IMR-90 (cell line): Measurements from ENCODE around the gene ANAPC5. TPM values are rescaled to one million over a fixed set of nuclear protein-coding genes. Genes with fewer than 3 reads are reported as not detected.

Experiments
- ATAC-seq: fragments of 200-7000 bp; cut with Tn5 transposase; 2 replicates; pipeline ENCODE4 v1.9.1; 2020; ENCODE audit warnings: low read depth, mild to moderate bottlenecking, moderate library complexity
- BruUV-seq: library from RNA; stranded (reverse); fragments of 400-500 nt; replicated peaks from 2 replicates; lab custom pipeline; 2021; lab: Mats Ljungman, UMichigan
- CTCF ChIA-PET: fragments of 300-600 bp; formaldehyde crosslinking; extraction: SDS; loops from one replicate; lab custom pipeline; 2021; ENCODE audit warnings: antibody characterized with exemption; lab: Yijun Ruan, JAX
- POLR2A ChIA-PET: fragments of 300-600 bp; sonication (Branson Sonifier 250); formaldehyde crosslinking; loops from one replicate; lab custom pipeline; 2022; ENCODE audit warnings: antibody characterized with exemption; ENCODE audit not compliant: unreplicated experiment; lab: Charles Lee
- DNase-seq: peaks from one replicate; pipeline ENCODE4 v3.0.0; 2013
- H2AFZ ChIP-seq: replicated peaks from 2 replicates; pipeline ENCODE3; 2013; ENCODE audit warnings: low read length, mild to moderate bottlenecking; ENCODE audit not compliant: poor library complexity
- H2AK5ac ChIP-seq: 2 replicates; pipeline ENCODE4 v1.6.1; 2013; ENCODE audit warnings: low read depth, low read length, inconsistent platforms
- H2AK9ac ChIP-seq: replicated peaks from 2 replicates; pipeline ENCODE3; 2013; ENCODE audit warnings: mild to moderate bottlenecking, low read depth, low read length, moderate library complexity; ENCODE audit not compliant: poor library complexity
- H2BK120ac ChIP-seq: 2 replicates; pipeline ENCODE4 v1.6.1; 2013; ENCODE audit warnings: low read depth, low read length, inconsistent platforms
- H2BK15ac ChIP-seq: 3 replicates; pipeline ENCODE4 v1.6.1; 2013; ENCODE audit warnings: low read depth, low read length, inconsistent platforms
- H2BK20ac ChIP-seq: 2 replicates; pipeline ENCODE4 v1.6.1; 2013; ENCODE audit warnings: low read depth, mild to moderate bottlenecking, inconsistent platforms, low read length, moderate library complexity
- H2BK5ac ChIP-seq: 2 replicates; pipeline ENCODE4 v1.6.1; 2013; ENCODE audit warnings: mild to moderate bottlenecking, low read depth, low read length, inconsistent platforms; ENCODE audit not compliant: poor library complexity, severe bottlenecking
- H3K14ac ChIP-seq: replicated peaks from 2 replicates; pipeline ENCODE4 v1.6.1; 2013; ENCODE audit warnings: low read depth, low read length, inconsistent platforms
- H3K18ac ChIP-seq: 2 replicates; pipeline ENCODE4 v1.6.1; 2013; ENCODE audit warnings: low read depth, low read length, control low read depth
- H3K23ac ChIP-seq: 2 replicates; pipeline ENCODE4 v1.6.1; 2013; ENCODE audit warnings: low read depth, low read length, inconsistent platforms
- H3K27ac ChIP-seq: 2 replicates; pipeline ENCODE4 v1.5.1; 2013; ENCODE audit warnings: mild to moderate bottlenecking, control low read depth, low read length; ENCODE audit not compliant: insufficient read depth
- H3K27me3 ChIP-seq: 2 replicates; pipeline ENCODE4 v1.6.1; 2013; ENCODE audit warnings: low read length; ENCODE audit not compliant: control insufficient read depth, insufficient read depth
- H3K36me3 ChIP-seq: 2 replicates; pipeline ENCODE4 v1.6.1; 2013; ENCODE audit warnings: low read length, mixed read lengths; ENCODE audit not compliant: control insufficient read depth, insufficient read depth
- H3K4ac ChIP-seq: 2 replicates; pipeline ENCODE4 v1.6.1; 2013; ENCODE audit warnings: low read depth, low read length, inconsistent platforms
- H3K4me1 ChIP-seq: 2 replicates; pipeline ENCODE4 v1.6.1; 2013; ENCODE audit warnings: low read length, mixed read lengths; ENCODE audit not compliant: control insufficient read depth, insufficient read depth
- H3K4me2 ChIP-seq: 2 replicates; pipeline ENCODE4 v1.6.1; 2013; ENCODE audit warnings: low read depth, mild to moderate bottlenecking, control low read depth, low read length, moderate library complexity
- H3K4me3 ChIP-seq: 2 replicates; pipeline ENCODE4 v1.5.1; 2013; ENCODE audit warnings: low read depth, mild to moderate bottlenecking, control low read depth, low read length, moderate library complexity; ENCODE audit not compliant: insufficient read depth
- H3K56ac ChIP-seq: 2 replicates; pipeline ENCODE4 v1.6.1; 2013; ENCODE audit warnings: low read length, inconsistent platforms; ENCODE audit not compliant: insufficient read depth; ENCODE audit errors: extremely low read depth
- H3K79me1 ChIP-seq, 2 experiments: 2 replicates each; pipeline ENCODE4 v1.6.1; 2013; ENCODE audit warnings: low read length in 2 of 2, inconsistent platforms in 1 of 2, low read depth in 1 of 2
- H3K9ac ChIP-seq: 2 replicates; pipeline ENCODE4 v1.6.1; 2013; ENCODE audit warnings: low read depth, low read length, control low read depth
- H3K9me1 ChIP-seq: 2 replicates; pipeline ENCODE4 v1.6.1; 2013; ENCODE audit warnings: low read length, inconsistent platforms; ENCODE audit not compliant: insufficient read depth
- H3K9me3 ChIP-seq: 2 replicates; pipeline ENCODE4 v1.6.1; 2013; ENCODE audit warnings: low read length; ENCODE audit not compliant: control insufficient read depth, insufficient read depth
- H4K20me1 ChIP-seq: 2 replicates; pipeline ENCODE4 v1.6.1; 2013; ENCODE audit warnings: low read length, inconsistent platforms; ENCODE audit not compliant: insufficient read depth
- H4K5ac ChIP-seq: 2 replicates; pipeline ENCODE4 v1.6.1; 2013; ENCODE audit warnings: mild to moderate bottlenecking, low read depth, low read length, control low read depth
- H4K8ac ChIP-seq, 2 experiments: 2 replicates each; pipeline ENCODE4 v1.6.1; 2013; ENCODE audit warnings: low read depth in 2 of 2, low read length in 2 of 2, control low read depth in 1 of 2, inconsistent platforms in 1 of 2
- H4K91ac ChIP-seq: 2 replicates; pipeline ENCODE4 v1.6.1; 2013; ENCODE audit warnings: low read depth, low read length, inconsistent platforms; ENCODE audit not compliant: insufficient read depth
- BHLHE40 ChIP-seq: fragments of 150-350 bp; IDR thresholded peaks from 2 replicates; pipeline ENCODE4 v1.6.1; 2016; ENCODE audit warnings: mild to moderate bottlenecking, low read depth, low read length
- MAZ ChIP-seq: IDR thresholded peaks from 2 replicates; pipeline ENCODE4 v1.6.1; 2012; ENCODE audit warnings: low read depth, mild to moderate bottlenecking, low read length, improper control_type of control experiment, moderate library complexity, borderline replicate concordance
- NFE2L2 ChIP-seq: fragments of 150-350 bp; IDR thresholded peaks from 2 replicates; pipeline ENCODE4 v1.6.1; 2016; ENCODE audit warnings: low read depth, mild to moderate bottlenecking, low read length
- WGBS, 2 experiments: methylation state at CpG; one replicate each; pipeline versions ENCODE4 v1.1.5 to v1.1.7; 2013; ENCODE audit warnings: missing lambda C conversion rate in 2 of 2; ENCODE audit not compliant: insufficient read length in 1 of 2; ENCODE audit errors: extremely low coverage in 2 of 2; 5-methylcytosine and 5-hydroxymethylcytosine counted together
- dilution Hi-C: fragments of 300-500 bp; cut with HindIII; formaldehyde crosslinking; loops from one replicate; pipeline ENCODE4 v1.14.3; 2018; ENCODE audit warnings: low sequenced_read_pairs; ENCODE audit not compliant: unreplicated experiment
- in situ Hi-C: fragments of 300-500 bp; cut with MboI; formaldehyde crosslinking; loops from 3 replicates; pipeline ENCODE4 v1.14.3; 2019; ENCODE audit warnings: low sequenced_read_pairs, inconsistent platforms, mixed read lengths
- intact Hi-C: fragments of 100-400 bp; cut with micrococcal nuclease; formaldehyde crosslinking; loops from 2 replicates; pipeline ENCODE4 v1.10.0; 2022
- polyA plus RNA-seq, 3 experiments: library from polyadenylated mRNA; depleted of rRNA; stranded (reverse); fragments of >200 nt; gene quantifications; 2 replicates each; pipeline ENCODE4 v1.2.3, GENCODE V29; 2012; ENCODE audit warnings: low replicate concordance in 1 of 3
- total RNA-seq: library from RNA; depleted of rRNA; stranded (reverse); fragments of >200 nt; gene quantifications from 2 replicates; pipeline ENCODE4 v1.2.3, GENCODE V29; 2012
- TF ChIP-seq, protein P1 (sequence below): conservative IDR thresholded peaks from 2 replicates; pipeline ENCODE4 v1.5.1; 2012; ENCODE audit warnings: mild to moderate bottlenecking, low read depth, low read length, improper control_type of control experiment
- TF ChIP-seq, protein P2 (sequence below): fragments of 150-350 bp; IDR thresholded peaks from 2 replicates; pipeline ENCODE4 v1.6.1; 2016; ENCODE audit warnings: low read depth, mild to moderate bottlenecking, low read length, moderate library complexity, borderline replicate concordance
- TF ChIP-seq, protein P3 (sequence below): fragments of 150-350 bp; IDR thresholded peaks from 2 replicates; pipeline ENCODE4 v1.6.1; 2017; ENCODE audit warnings: mild to moderate bottlenecking, antibody characterized with exemption, low read length, low read depth

The ANAPC5 gene
- total and polyA plus RNA-seq, 2 of the 4 experiments (the other 2 are of a cell fraction), result 157 to 211 TPM

DNA sequence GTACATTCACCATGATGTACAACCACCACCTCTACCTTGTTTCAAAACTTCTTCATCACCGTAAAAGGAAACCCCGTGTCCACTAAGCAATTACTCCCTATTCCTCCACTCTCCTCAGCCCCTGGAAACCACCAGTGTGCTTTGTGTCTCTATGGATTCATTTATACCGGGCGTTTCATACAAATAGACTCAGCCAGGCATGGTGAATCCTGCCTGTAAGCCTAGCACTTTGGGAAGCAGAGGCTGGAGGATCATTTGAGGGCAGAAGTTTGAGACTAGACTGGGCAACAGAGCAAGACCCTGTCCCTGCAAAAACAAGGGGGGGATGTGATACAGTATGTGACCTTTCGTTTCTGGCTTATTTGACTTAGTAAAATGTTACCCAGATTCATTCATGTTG, 26.5 kb upstream of the ANAPC5 start:
- Histone ChIP-seq H2BK15ac (no peak overlapping the region; the same call in 2 of the 3 replicates), H4K20me1 (no peaks in the 10 kb centered on the region), H3K9me3 (no peaks in the 10 kb centered on the region), H3K9me1 (no peaks in the 10 kb centered on the region), H3K56ac (no peak overlapping the region), H2BK20ac (no peak overlapping the region), H3K9ac (no peak overlapping the region), H3K36me3 (no peaks in the 10 kb centered on the region), H2AK9ac (no peak overlapping the region), H2AFZ (no peak overlapping the region), H3K14ac (no peak overlapping the region), H3K23ac (no peak overlapping the region), H4K8ac (no peak overlapping the region), H3K79me1 (no peaks in the 10 kb centered on the region), H4K5ac (no peak overlapping the region), H3K4me1 (no peaks in the 10 kb centered on the region), H4K91ac (no peak overlapping the region), H3K27me3 (no peaks in the 10 kb centered on the region), H3K4me2 (no peak overlapping the region), H3K18ac (no peak overlapping the region), H2BK120ac (no peak overlapping the region), H2BK5ac (no peak overlapping the region), H2AK5ac (no peak overlapping the region), H3K4me3 (no peak overlapping the region), H3K27ac (no peak overlapping the region), H3K4ac (no peak overlapping the region)
- POLR2A ChIA-PET, result no interaction called here
- CTCF ChIA-PET, result no interaction called here
- dilution Hi-C loops, result no loop called here
- no peak for ATAC-seq
- BruUV-seq, result no TSS peak
- in situ Hi-C loops, result no loop called here
- TF ChIP-seq, protein P1, sequence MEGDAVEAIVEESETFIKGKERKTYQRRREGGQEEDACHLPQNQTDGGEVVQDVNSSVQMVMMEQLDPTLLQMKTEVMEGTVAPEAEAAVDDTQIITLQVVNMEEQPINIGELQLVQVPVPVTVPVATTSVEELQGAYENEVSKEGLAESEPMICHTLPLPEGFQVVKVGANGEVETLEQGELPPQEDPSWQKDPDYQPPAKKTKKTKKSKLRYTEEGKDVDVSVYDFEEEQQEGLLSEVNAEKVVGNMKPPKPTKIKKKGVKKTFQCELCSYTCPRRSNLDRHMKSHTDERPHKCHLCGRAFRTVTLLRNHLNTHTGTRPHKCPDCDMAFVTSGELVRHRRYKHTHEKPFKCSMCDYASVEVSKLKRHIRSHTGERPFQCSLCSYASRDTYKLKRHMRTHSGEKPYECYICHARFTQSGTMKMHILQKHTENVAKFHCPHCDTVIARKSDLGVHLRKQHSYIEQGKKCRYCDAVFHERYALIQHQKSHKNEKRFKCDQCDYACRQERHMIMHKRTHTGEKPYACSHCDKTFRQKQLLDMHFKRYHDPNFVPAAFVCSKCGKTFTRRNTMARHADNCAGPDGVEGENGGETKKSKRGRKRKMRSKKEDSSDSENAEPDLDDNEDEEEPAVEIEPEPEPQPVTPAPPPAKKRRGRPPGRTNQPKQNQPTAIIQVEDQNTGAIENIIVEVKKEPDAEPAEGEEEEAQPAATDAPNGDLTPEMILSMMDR, result no peak
- TF ChIP-seq BHLHE40 (no peak), NFE2L2 (no peak), MAZ (no peak)
- TF ChIP-seq, protein P2, sequence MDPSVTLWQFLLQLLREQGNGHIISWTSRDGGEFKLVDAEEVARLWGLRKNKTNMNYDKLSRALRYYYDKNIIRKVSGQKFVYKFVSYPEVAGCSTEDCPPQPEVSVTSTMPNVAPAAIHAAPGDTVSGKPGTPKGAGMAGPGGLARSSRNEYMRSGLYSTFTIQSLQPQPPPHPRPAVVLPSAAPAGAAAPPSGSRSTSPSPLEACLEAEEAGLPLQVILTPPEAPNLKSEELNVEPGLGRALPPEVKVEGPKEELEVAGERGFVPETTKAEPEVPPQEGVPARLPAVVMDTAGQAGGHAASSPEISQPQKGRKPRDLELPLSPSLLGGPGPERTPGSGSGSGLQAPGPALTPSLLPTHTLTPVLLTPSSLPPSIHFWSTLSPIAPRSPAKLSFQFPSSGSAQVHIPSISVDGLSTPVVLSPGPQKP, result no peak
- TF ChIP-seq, protein P3, sequence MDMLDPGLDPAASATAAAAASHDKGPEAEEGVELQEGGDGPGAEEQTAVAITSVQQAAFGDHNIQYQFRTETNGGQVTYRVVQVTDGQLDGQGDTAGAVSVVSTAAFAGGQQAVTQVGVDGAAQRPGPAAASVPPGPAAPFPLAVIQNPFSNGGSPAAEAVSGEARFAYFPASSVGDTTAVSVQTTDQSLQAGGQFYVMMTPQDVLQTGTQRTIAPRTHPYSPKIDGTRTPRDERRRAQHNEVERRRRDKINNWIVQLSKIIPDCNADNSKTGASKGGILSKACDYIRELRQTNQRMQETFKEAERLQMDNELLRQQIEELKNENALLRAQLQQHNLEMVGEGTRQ, result no peak
- intact Hi-C loops, result no loop called here
- WGBS, 2 experiments, result no CpG with 5 or more reads among the region's 5 CpGs
- DNase-seq, result no peak
